ENCODE results near the gene ID2.

The ID2 gene

GRCh38 chr2:8656160-8656641, 25.7 kb upstream of the ID2 start:
- no peak overlapping the region for H3K27ac ChIP-seq
- H3K4me1 ChIP-seq (ENCODE audit: control insufficient read depth in 1 of 2, insufficient read depth in 1 of 2, low read depth in 1 of 2, low read length in 1 of 2) = peaks cover 8 to 15% of the 10 kb centered on the region in 2 experiments
- no peak overlapping the region for H3K4me3 ChIP-seq (ENCODE audit: low read depth in 1 of 2, low read length in 1 of 2)
- no peaks in the 10 kb centered on the region for H3K9me3 ChIP-seq
- H3K27me3 ChIP-seq = peaks cover 11% of the 10 kb centered on the region
- TF ChIP-seq CTCF (IDR thresholded peaks at IDR 0.05) = no peak
- H3K36me3 ChIP-seq = no peaks in the 10 kb centered on the region

- no peak overlapping the region for H3K4me3 ChIP-seq (ENCODE audit: low read depth in 1 of 2, low read length in 1 of 2)
- H3K9me3 ChIP-seq = no peaks in the 10 kb centered on the region
- H3K27me3 ChIP-seq = peaks cover 11% of the 10 kb centered on the region
- no peaks in the 10 kb centered on the region for H3K36me3 ChIP-seq
- peaks cover 8 to 15% of the 10 kb centered on the region in 2 experiments for H3K4me1 ChIP-seq (ENCODE audit: control insufficient read depth in 1 of 2, insufficient read depth in 1 of 2, low read depth in 1 of 2, low read length in 1 of 2)
- TF ChIP-seq CTCF (IDR thresholded peaks at IDR 0.05) = no peak
- no peak overlapping the region for H3K27ac ChIP-seq
These were observed 25.0 kb upstream of the ID2 start for GRCh38 chr2:8656811-8657210.

GRCh38 chr2:8657423-8658062, 24.3 kb upstream of the ID2 start:
- no peak for TF ChIP-seq CTCF (IDR thresholded peaks at IDR 0.05)
- H3K27ac ChIP-seq = no peak overlapping the region
- no peak overlapping the region for H3K4me3 ChIP-seq (ENCODE audit: low read depth in 1 of 2, low read length in 1 of 2)
- peaks cover 8 to 15% of the 10 kb centered on the region in 2 experiments for H3K4me1 ChIP-seq (ENCODE audit: control insufficient read depth in 1 of 2, insufficient read depth in 1 of 2, low read depth in 1 of 2, low read length in 1 of 2)
- H3K36me3 ChIP-seq = no peaks in the 10 kb centered on the region
- peaks cover 11% of the 10 kb centered on the region for H3K27me3 ChIP-seq
- H3K9me3 ChIP-seq = no peaks in the 10 kb centered on the region

- H3K27me3 ChIP-seq = peaks cover 12% of the 10 kb centered on the region
- no peak overlapping the region for H3K27ac ChIP-seq
- no peaks in the 10 kb centered on the region for H3K9me3 ChIP-seq
- H3K36me3 ChIP-seq = no peaks in the 10 kb centered on the region
- TF ChIP-seq CTCF (IDR thresholded peaks at IDR 0.05) = no peak
- no peak overlapping the region for H3K4me3 ChIP-seq (ENCODE audit: low read depth in 1 of 2, low read length in 1 of 2)
- peaks cover 8 to 15% of the 10 kb centered on the region in 2 experiments for H3K4me1 ChIP-seq (ENCODE audit: control insufficient read depth in 1 of 2, insufficient read depth in 1 of 2, low read depth in 1 of 2, low read length in 1 of 2)
These were observed 23.6 kb upstream of the ID2 start for GRCh38 chr2:8658064-8658862.

GRCh38 chr2:8659092-8659734, 22.6 kb upstream of the ID2 start:
- peaks cover 8 to 15% of the 10 kb centered on the region in 2 experiments for H3K4me1 ChIP-seq (ENCODE audit: control insufficient read depth in 1 of 2, insufficient read depth in 1 of 2, low read depth in 1 of 2, low read length in 1 of 2)
- no peak overlapping the region for H3K4me3 ChIP-seq (ENCODE audit: low read depth in 1 of 2, low read length in 1 of 2)
- no peak for TF ChIP-seq CTCF (IDR thresholded peaks at IDR 0.05)

More at GRCh38 chr2:8659092-8659734, 22.6 kb upstream of the ID2 start:
- Histone ChIP-seq H3K9me3 (no peaks in the 10 kb centered on the region), H3K27me3 (peaks cover 22% of the 10 kb centered on the region), H3K36me3 (no peaks in the 10 kb centered on the region), H3K27ac (no peak overlapping the region)
